Endothelial cell of umbilical vein (primary cell): ENCODE measurements around the gene SYT2. TPM values are rescaled to one million over a fixed set of nuclear protein-coding genes. Genes with fewer than 3 reads are reported as not detected.

Experiments used
- BruUV-seq: library from RNA; stranded (reverse); fragments of 400-500 nt; replicated peaks from 2 replicates; lab custom pipeline; 2021; lab: Mats Ljungman, UMichigan
- CTCF ChIA-PET: fragments of 300-600, 350-600 bp; sonication (Branson Sonifier 250); formaldehyde crosslinking; loops from one replicate; lab custom pipeline; 2021; ENCODE audit warnings: antibody characterized with exemption, inconsistent platforms; lab: Charles Lee
- POLR2A ChIA-PET: fragments of 300-600, 350-600 bp; sonication (Branson Sonifier 250); formaldehyde crosslinking; loops from one replicate; lab custom pipeline; 2021; ENCODE audit warnings: antibody characterized with exemption, inconsistent platforms; lab: Charles Lee
- DNase-seq: peaks from one replicate; pipeline ENCODE4 v3.0.0-alpha.2; 2011; ENCODE audit warnings: low read depth, low spot score
- FAIRE-seq: peaks from 2 replicates; lab custom pipeline; 2011; peaks lifted over from hg19 to GRCh38; lab: Jason Lieb, UNC
- H2AFZ ChIP-seq: 2 replicates; pipeline ENCODE4 v1.6.0; 2012; ENCODE audit warnings: low read depth, low read length, control low read depth, inconsistent platforms
- H3K27ac ChIP-seq: 2 replicates; pipeline ENCODE4 v1.5.1; 2011; ENCODE audit warnings: low read depth, mild to moderate bottlenecking, control low read depth, low read length, moderate library complexity; ENCODE audit not compliant: insufficient read depth
- H3K27me3 ChIP-seq, 2 experiments: 2 replicates each; pipeline versions ENCODE4 v1.6.0 to v1.6.1; 2011; ENCODE audit warnings: low read length in 2 of 2, mixed read lengths in 1 of 2; ENCODE audit not compliant: control insufficient read depth in 2 of 2, insufficient read depth in 2 of 2
- H3K36me3 ChIP-seq, 2 experiments: 2 replicates in 1 of 2; 3 replicates in 1 of 2; pipeline ENCODE4 v1.5.1; 2011; ENCODE audit warnings: low read length in 2 of 2, mild to moderate bottlenecking in 1 of 2, moderate library complexity in 1 of 2; ENCODE audit not compliant: control insufficient read depth in 2 of 2, insufficient read depth in 2 of 2; ENCODE audit errors: extremely low read depth in 1 of 2
- H3K4me1 ChIP-seq: 3 replicates; pipeline ENCODE4 v1.5.1; 2011; ENCODE audit warnings: mild to moderate bottlenecking, low read length; ENCODE audit not compliant: control insufficient read depth, insufficient read depth; ENCODE audit errors: extremely low read depth
- H3K4me2 ChIP-seq: 2 replicates; pipeline ENCODE4 v1.6.1; 2011; ENCODE audit warnings: low read length, control low read depth, mixed read lengths; ENCODE audit not compliant: insufficient read depth
- H3K4me3 ChIP-seq, 3 experiments: fragments of 200-600 bp in 1 of 3; sonication (generic), shearing (Covaris generic) in 1 of 3; replicated peaks in 1 of 3; 2 replicates each; pipeline ENCODE4 v1.5.1; 2011 to 2016; ENCODE audit warnings: control low read depth in 3 of 3, low read length in 3 of 3, mild to moderate bottlenecking in 2 of 3, inconsistent platforms in 1 of 3, low read depth in 1 of 3, moderate library complexity in 1 of 3; ENCODE audit not compliant: insufficient read depth in 1 of 3
- H3K79me2 ChIP-seq: 2 replicates; pipeline ENCODE4 v1.6.0; 2012; ENCODE audit warnings: low read length, inconsistent platforms; ENCODE audit not compliant: control insufficient read depth, insufficient read depth
- H3K9ac ChIP-seq: replicated peaks from 2 replicates; pipeline ENCODE3; 2011; ENCODE audit warnings: low read length, control low read depth; ENCODE audit not compliant: insufficient read depth; ENCODE audit errors: extremely low read depth
- H3K9me1 ChIP-seq: replicated peaks from 3 replicates; pipeline ENCODE4 v1.6.0; 2011; ENCODE audit warnings: mild to moderate bottlenecking, low read length; ENCODE audit not compliant: control insufficient read depth, insufficient read depth; ENCODE audit errors: extremely low read depth
- H3K9me3 ChIP-seq: replicated peaks from 2 replicates; pipeline ENCODE4 v1.5.1; 2012; ENCODE audit warnings: low read length, inconsistent platforms; ENCODE audit not compliant: control insufficient read depth, insufficient read depth
- H4K20me1 ChIP-seq: replicated peaks from 2 replicates; pipeline ENCODE3; 2011; ENCODE audit warnings: mild to moderate bottlenecking, low read length; ENCODE audit not compliant: control insufficient read depth, insufficient read depth; ENCODE audit errors: extremely low read depth
- CTCF ChIP-seq, 2 donors: IDR thresholded peaks; 1 replicate in 1 of 2; 2 replicates in 1 of 2; pipeline ENCODE4 v1.5.1; 2011; ENCODE audit warnings: low read length in 2 of 2, mild to moderate bottlenecking in 2 of 2, moderate library complexity in 2 of 2, control low read depth in 1 of 2, inconsistent platforms in 1 of 2, low read depth in 1 of 2; ENCODE audit not compliant: insufficient read depth in 1 of 2; ENCODE audit errors: extremely low read depth in 1 of 2
- EZH2 ChIP-seq: IDR thresholded peaks from 2 replicates; pipeline ENCODE4 v1.6.1; 2012; ENCODE audit warnings: borderline replicate concordance, low read depth, mild to moderate bottlenecking, moderate library complexity, low read length, inconsistent platforms; ENCODE audit not compliant: severe bottlenecking
- FOS ChIP-seq: IDR thresholded peaks from 2 replicates; pipeline ENCODE4 v1.6.1; 2011; ENCODE audit warnings: mild to moderate bottlenecking, low read length, moderate library complexity, borderline replicate concordance; ENCODE audit not compliant: insufficient read depth
- GATA2 ChIP-seq: IDR thresholded peaks from 2 replicates; pipeline ENCODE4 v1.7.0; 2011; ENCODE audit warnings: low read depth, mild to moderate bottlenecking, moderate library complexity, mixed read lengths, low read length; ENCODE audit not compliant: insufficient read length, insufficient read depth
- JUN ChIP-seq: IDR thresholded peaks from 2 replicates; pipeline ENCODE4 v1.6.1; 2011; ENCODE audit warnings: borderline replicate concordance, low read depth; ENCODE audit not compliant: insufficient read length, insufficient read depth
- MAX ChIP-seq: IDR thresholded peaks from 2 replicates; pipeline ENCODE4 v1.6.1; 2011; ENCODE audit not compliant: insufficient read depth, insufficient read length
- MYC ChIP-seq: IDR thresholded peaks from one replicate; pipeline ENCODE4 v1.6.1; 2011; ENCODE audit warnings: mild to moderate bottlenecking, low read depth, low read length
- POLR2A ChIP-seq: IDR thresholded peaks from 2 replicates; pipeline ENCODE4 v1.6.1; 2012; ENCODE audit warnings: low read depth, mild to moderate bottlenecking, control low read depth, low read length
- POLR2AphosphoS5 ChIP-seq: IDR thresholded peaks from 2 replicates; pipeline ENCODE4 v1.6.1; 2012; ENCODE audit warnings: low read depth, mild to moderate bottlenecking, control low read depth, low read length, moderate library complexity; ENCODE audit not compliant: insufficient read depth
- dilution Hi-C: fragments of 300-500 bp; cut with MboI; formaldehyde crosslinking; loops from one replicate; pipeline ENCODE4 v1.15.0; 2019; ENCODE audit warnings: low sequenced_read_pairs; ENCODE audit not compliant: extremely low pct_ligation_motif_present
- intact Hi-C: fragments of 100-400 bp; cut with micrococcal nuclease; formaldehyde crosslinking; loops from one replicate; pipeline ENCODE4 v1.10.0; 2022
- polyA plus RNA-seq, 4 experiments: library from polyadenylated mRNA; depleted of rRNA in 3 of 4; stranded (reverse) in 3 of 4; unstranded in 1 of 4; fragments of >200 nt; gene quantifications; 2 replicates each; pipeline versions ENCODE4 v1.2.1 to v1.2.3, GENCODE V29; 2011 to 2012; ENCODE audit warnings: missing spikeins in 1 of 4
- total RNA-seq: library from RNA; stranded (reverse); gene quantifications from 2 replicates; pipeline ENCODE4 v1.2.3, GENCODE V29; 2021

SYT2 gene
- total and polyA plus RNA-seq, 2 donors (not counting 3 experiments of a cell fraction or from before 2014, with no cell fraction given): not detected

GRCh38 chr1:202575918-202576653 lies 134.2 kb downstream of the SYT2 start:
- dilution Hi-C loops (no loop called here), intact Hi-C loops (no loop called here)
- Histone ChIP-seq H4K20me1 (no peaks in the 10 kb centered on the region), H3K9me1 (no peaks in the 10 kb centered on the region), H3K9me3 (no peaks in the 10 kb centered on the region), H2AFZ (no peak overlapping the region), H3K4me3 (no peak overlapping the region), H3K4me1 (peaks cover 4% of the 10 kb centered on the region), H3K79me2 (no peaks in the 10 kb centered on the region), H3K27me3 (no peaks in the 10 kb centered on the region), H3K4me2 (no peak overlapping the region), H3K27ac (no peak overlapping the region), H3K36me3 (no peaks in the 10 kb centered on the region), H3K9ac (no peak overlapping the region)
- DNase-seq: peak; percentile 41
- TF ChIP-seq GATA2 (peak; percentile 88), POLR2A (no peak), CTCF (IDR thresholded peaks at IDR 0.05; ENCODE audit: extremely low read depth in 1 of 2, insufficient read depth in 1 of 2, low read depth in 1 of 2, low read length in 2 of 2) (no peak), JUN (no peak)
- FAIRE-seq: no peak
- ChIA-PET POLR2A (no interaction called here), CTCF (interaction anchor here (1.1 to 5.7 kb wide), 7 partner anchors 8 to 49 kb away, joined by 3 to 38 read pairs (median 4); no protein-coding TSS in a partner anchor)
- BruUV-seq: no TSS peak

DNA sequence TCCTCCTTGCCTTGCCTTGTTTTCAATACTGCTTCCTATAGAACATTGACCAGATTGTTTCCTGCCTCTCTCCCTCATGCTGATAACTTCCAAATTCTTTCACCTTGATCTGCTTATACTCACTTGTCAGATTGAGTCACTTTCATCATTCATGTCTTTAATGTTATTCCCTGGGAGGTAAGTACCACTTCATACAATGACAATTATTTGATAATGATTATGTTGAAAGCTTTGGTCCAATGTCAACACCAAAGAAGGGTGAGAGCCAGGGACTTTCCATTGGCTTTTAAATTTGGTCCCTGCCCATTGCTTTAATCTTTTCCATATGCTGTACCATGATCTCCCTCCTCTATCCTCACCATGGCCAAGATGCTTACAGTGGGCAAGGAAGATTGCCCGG lies 137.4 kb downstream of the SYT2 start:
- Histone ChIP-seq H3K79me2 (no peaks in the 10 kb centered on the region), H3K9me1 (no peaks in the 10 kb centered on the region), H4K20me1 (no peaks in the 10 kb centered on the region), H2AFZ (no peak overlapping the region), H3K4me1 (peaks cover 4% of the 10 kb centered on the region), H3K9me3 (no peaks in the 10 kb centered on the region), H3K4me3 (no peak overlapping the region), H3K36me3 (no peaks in the 10 kb centered on the region), H3K27me3 (no peaks in the 10 kb centered on the region), H3K9ac (no peak overlapping the region), H3K4me2 (no peak overlapping the region), H3K27ac (no peak overlapping the region)
- BruUV-seq: no TSS peak
- dilution Hi-C loops (no loop called here), intact Hi-C loops (no loop called here)
- CTCF ChIA-PET: interaction anchor here (1.3 to 5.7 kb wide), 4 partner anchors 14 to 103 kb away, joined by 3 to 38 read pairs (median 10); no protein-coding TSS in a partner anchor
- FAIRE-seq (no peak), DNase-seq (no peak)
- POLR2A ChIA-PET: no interaction called here
- TF ChIP-seq GATA2: no peak
- TF ChIP-seq POLR2A: no peak
- TF ChIP-seq MAX: no peak
- no peak for TF ChIP-seq JUN
- no peak for TF ChIP-seq MYC
- no peak for TF ChIP-seq POLR2AphosphoS5
- TF ChIP-seq FOS: no peak
- TF ChIP-seq CTCF (IDR thresholded peaks at IDR 0.05; ENCODE audit: extremely low read depth in 1 of 2, insufficient read depth in 1 of 2, low read depth in 1 of 2, low read length in 2 of 2): no peak
- TF ChIP-seq EZH2: no peak
